Left cardiac atrium (tissue), 4 donors: ENCODE results near the gene KCND3. TPM values are rescaled to one million over a fixed set of nuclear protein-coding genes. Genes with fewer than 3 reads are reported as not detected.

Source experiments
- ATAC-seq, 2 donors: fragments of 200-7000 bp; cut with Tn5 transposase; one replicate each; pipeline ENCODE4 v1.9.1; 2020; ENCODE audit warnings: mild to moderate bottlenecking in 2 of 2, moderate library complexity in 2 of 2
- DNase-seq: peaks from one replicate; pipeline ENCODE4 v3.0.0-alpha.2; 2020
- intact Hi-C, 2 donors: fragments of 100-400 bp; cut with DNase I; formaldehyde crosslinking; loops; one replicate each; pipeline versions ENCODE4 v1.14.1 to v1.15.1; 2022 to 2023
- long read RNA-seq: library from polyadenylated mRNA; unstranded; transcript quantifications from one replicate; pipeline ENCODE4 v2.0.0, GENCODE V29; 2021
- total RNA-seq, 2 donors: library from RNA; stranded (reverse); fragmentation: NEBNext Ultra II Directional; extraction: Animal tissue kit (Norgen Biotek cat#: 25700); gene quantifications; one replicate each; pipeline ENCODE4 v1.2.1, GENCODE V29; 2021
- donor health status: DM: no; HTN: yes; CAD: no.
- donor health status: DM: no; HTN: yes; CAD: no; lungs with severe emphysema.
- donor health status: DM: yes; HTN: yes; CAD: no.
- donor health status: Dilated cardiomyopathy.

Gene KCND3
- 10 to 100 TPM; 18.3 to 25.4 TPM for total RNA-seq
- long read RNA-seq, partial matches to known transcripts, result 0 of 14 reads
- long read RNA-seq, other reads (novel, unspliced or antisense), result 14 of 14 reads

- DNase-seq (peak; percentile 48), ATAC-seq (peak; percentile 33 to 42)
- intact Hi-C loops, result loop anchor here (2.0 to 10.0 kb wide), 4 partner anchors 155 to 348 kb away; no protein-coding TSS in a partner anchor
These were observed at the start of gene KCND3 for GRCh38 chr1:111989531-111990025. KCND3 (minus strand) TSS chr1:111989668.

- DNase-seq (no peak), ATAC-seq (peak in 1 of 2 donors; percentile 82)
- intact Hi-C loops, result no loop called here
These were observed 44.8 kb upstream of the KCND3 start for GRCh38 chr1:112034277-112034676.

- intact Hi-C loops, result no loop called here
- no peak for ATAC-seq
- DNase-seq, result no peak
These were observed 44.1 kb upstream of the KCND3 start for GRCh38 chr1:112033439-112034120.

GRCh38 chr1:112030157-112030556 lies 40.7 kb upstream of the KCND3 start:
- intact Hi-C loops, result no loop called here

GRCh38 chr1:112027696-112028095 lies 38.2 kb upstream of the KCND3 start:
- DNase-seq (no peak), ATAC-seq (no peak)
- intact Hi-C loops, result no loop called here

More at GRCh38 chr1:112030157-112030556, 40.7 kb upstream of the KCND3 start:
- no peak for DNase-seq
- ATAC-seq, result no peak

GRCh38 chr1:112026501-112026900 lies 37.0 kb upstream of the KCND3 start:
- DNase-seq (no peak), ATAC-seq (no peak)
- intact Hi-C loops, result no loop called here

DNA sequence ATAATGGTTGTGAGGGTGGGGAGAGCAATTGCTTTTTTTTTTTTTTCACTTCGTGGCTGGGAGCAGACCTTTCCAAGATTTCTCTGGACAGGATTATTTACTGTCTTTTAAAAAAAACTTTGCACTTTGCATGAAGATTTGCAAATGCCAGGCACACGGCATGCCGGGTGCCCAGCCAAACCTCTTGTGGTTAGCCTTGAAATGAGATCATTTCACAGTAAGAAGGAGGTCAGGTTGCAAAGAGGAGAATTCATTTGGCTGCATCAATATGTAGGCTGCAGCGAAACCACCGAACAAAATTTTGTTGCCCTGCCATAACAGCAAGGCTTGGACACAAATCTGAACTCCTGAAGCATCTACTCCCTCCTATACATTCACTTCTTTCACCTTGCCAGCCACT lies 36.5 kb upstream of the KCND3 start:
- DNase-seq (no peak), ATAC-seq (no peak)
- intact Hi-C loops, result no loop called here

DNA sequence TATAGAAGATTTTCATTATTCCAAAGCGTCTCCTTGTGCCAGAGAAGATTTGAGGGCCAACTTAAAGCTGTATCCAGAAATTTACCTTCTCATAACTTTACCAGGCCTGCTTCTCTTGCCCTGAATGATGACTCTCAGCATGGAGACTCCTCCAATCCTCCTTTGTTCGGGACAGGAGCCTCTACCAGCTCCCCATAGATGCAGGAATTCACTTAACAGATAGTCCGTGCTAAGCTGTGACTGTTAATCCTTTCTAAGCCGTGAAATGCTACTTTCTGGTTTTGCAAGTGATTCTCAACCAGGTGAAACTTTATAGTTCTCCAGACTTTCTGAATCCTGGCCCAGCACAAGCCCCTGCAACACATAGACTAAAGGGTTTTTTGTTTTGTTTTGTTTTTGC lies 31.8 kb upstream of the KCND3 start:
- ATAC-seq (no peak), DNase-seq (no peak)
- intact Hi-C loops, result no loop called here

- DNase-seq (no peak), ATAC-seq (no peak)
- intact Hi-C loops, result no loop called here
These were observed 27.7 kb upstream of the KCND3 start for GRCh38 chr1:112017183-112017582.

- ATAC-seq (no peak), DNase-seq (no peak)
- intact Hi-C loops, result no loop called here
These were observed 23.4 kb upstream of the KCND3 start for GRCh38 chr1:112012823-112013222.

GRCh38 chr1:112011202-112011601 lies 21.7 kb upstream of the KCND3 start:
- intact Hi-C loops, result no loop called here
- ATAC-seq (peak; percentile 82 to 92), DNase-seq (peak; percentile 36)

- DNase-seq (no peak), ATAC-seq (no peak)
- intact Hi-C loops, result loop anchor here in 1 of 2 donors (10.0 kb wide), 1 partner anchor 98 kb away; no protein-coding TSS in a partner anchor
These were observed 17.7 kb upstream of the KCND3 start for GRCh38 chr1:112007169-112007568.

- ATAC-seq (no peak), DNase-seq (no peak)
- intact Hi-C loops, result loop anchor here in 1 of 2 donors (10.0 kb wide), 1 partner anchor 98 kb away; no protein-coding TSS in a partner anchor
These were observed 17.1 kb upstream of the KCND3 start for GRCh38 chr1:112006416-112007025.

- ATAC-seq, result no peak
- intact Hi-C loops, result loop anchor here in 1 of 2 donors (10.0 kb wide), 1 partner anchor 101 kb away; no protein-coding TSS in a partner anchor
- no peak for DNase-seq
These were observed 14.6 kb upstream of the KCND3 start for GRCh38 chr1:112004076-112004475.

DNA sequence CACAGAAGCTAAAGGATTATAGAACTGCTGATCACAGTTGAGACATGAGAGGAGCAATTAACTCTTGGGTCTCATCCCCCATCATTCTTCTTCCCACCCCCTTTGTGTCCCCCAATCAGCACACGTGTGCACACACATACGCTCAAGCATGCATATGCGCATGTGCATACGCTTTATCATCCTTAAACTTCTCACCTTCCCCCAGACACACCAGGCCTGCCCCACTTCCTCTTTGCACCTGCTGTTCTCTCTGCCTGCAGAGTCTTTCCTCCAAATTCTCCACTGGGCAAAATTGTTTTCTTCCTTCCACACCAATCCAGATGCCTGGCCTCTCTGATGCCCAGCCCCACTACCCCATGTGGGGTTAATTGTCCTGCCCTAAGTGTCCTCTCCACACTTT lies 13.0 kb upstream of the KCND3 start:
- no peak for ATAC-seq
- intact Hi-C loops, result loop anchor here in 1 of 2 donors (10.0 kb wide), 1 partner anchor 102 kb away; no protein-coding TSS in a partner anchor
- DNase-seq, result no peak

DNA sequence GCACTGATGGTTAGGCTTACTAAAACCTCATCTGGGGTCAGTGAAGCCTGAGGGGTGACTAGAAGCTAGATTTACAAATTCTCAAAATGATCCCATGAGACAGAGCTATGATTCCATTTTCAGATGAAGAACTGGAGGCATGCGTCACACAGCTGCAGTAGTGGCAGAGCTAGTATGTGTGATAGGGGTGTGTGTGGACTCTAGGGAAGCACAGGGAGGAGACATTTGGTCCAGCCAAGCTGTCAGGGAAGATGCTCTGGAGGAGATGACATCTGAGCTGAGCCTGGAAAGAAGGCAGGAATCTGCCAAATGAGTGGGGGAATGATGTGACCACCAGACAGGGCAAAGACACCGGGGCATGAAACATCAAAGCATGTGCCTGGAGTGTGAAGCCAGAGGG lies 12.0 kb upstream of the KCND3 start:
- intact Hi-C loops, result loop anchor here in 1 of 2 donors (10.0 kb wide), 1 partner anchor 103 kb away; no protein-coding TSS in a partner anchor
- ATAC-seq (no peak), DNase-seq (no peak)

GRCh38 chr1:112000048-112000447 lies 10.6 kb upstream of the KCND3 start:
- intact Hi-C loops, result loop anchor here in 1 of 2 donors (10.0 kb wide), 1 partner anchor 105 kb away; no protein-coding TSS in a partner anchor
- no peak for DNase-seq

GRCh38 chr1:111998332-111998731 lies 8.9 kb upstream of the KCND3 start:
- ATAC-seq (no peak), DNase-seq (no peak)
- intact Hi-C loops, result loop anchor here (10.0 kb wide), 2 partner anchors 146 to 204 kb away; no protein-coding TSS in a partner anchor

More at GRCh38 chr1:112000048-112000447, 10.6 kb upstream of the KCND3 start:
- no peak for ATAC-seq

DNA sequence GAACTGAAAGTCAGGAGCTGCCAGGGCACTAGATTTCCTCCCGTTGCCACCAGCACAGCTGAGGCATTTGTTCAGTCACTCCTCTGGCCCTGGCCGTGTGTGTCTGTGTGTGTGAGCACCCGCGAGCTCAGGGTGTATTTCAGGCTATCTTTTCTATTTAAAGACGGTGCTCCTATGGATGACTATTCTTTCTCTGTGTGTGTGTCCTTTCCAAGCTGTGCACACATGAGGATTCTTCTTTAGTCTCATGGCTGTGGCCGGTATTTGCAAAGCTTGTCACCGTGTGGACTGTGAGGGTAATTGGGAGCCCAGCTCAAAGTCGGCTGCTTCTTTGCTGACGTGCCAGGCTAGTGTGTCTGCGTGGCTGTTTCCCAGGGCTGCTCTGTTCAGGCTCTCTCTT lies 3.0 kb upstream of the KCND3 start:
- intact Hi-C loops, result loop anchor here (5.0 to 10.0 kb wide), 3 partner anchors 152 to 345 kb away; no protein-coding TSS in a partner anchor
- no peak for DNase-seq
- ATAC-seq, result no peak
